GM23248 (cell line): ENCODE results near the gene TRIM14. TPM values are rescaled to one million over a fixed set of nuclear protein-coding genes. Genes with fewer than 3 reads are reported as not detected.

ENCODE experiments used
- DNase-seq: peaks from one replicate; pipeline ENCODE4 v3.0.0-alpha.2; 2015
- H2AFZ ChIP-seq: fragments of 200-600 bp; sonication (generic); 2 replicates; pipeline ENCODE4 v1.6.1; 2016; ENCODE audit warnings: antibody characterized with exemption
- H3F3A ChIP-seq: fragments of 200-600 bp; sonication (generic); 2 replicates; pipeline ENCODE4 v1.6.1; 2016; ENCODE audit warnings: mild to moderate bottlenecking, antibody characterized with exemption, mixed run types; ENCODE audit not compliant: insufficient read depth
- H3K27ac ChIP-seq: fragments of 200-600 bp; sonication (generic); 2 replicates; pipeline ENCODE4 v1.5.1; 2016; ENCODE audit warnings: mild to moderate bottlenecking
- H3K27me3 ChIP-seq: fragments of 200-600 bp; sonication (generic); replicated peaks from 2 replicates; pipeline ENCODE4 v1.6.1; 2016; ENCODE audit warnings: mild to moderate bottlenecking; ENCODE audit not compliant: insufficient read depth
- H3K36me3 ChIP-seq: fragments of 200-600 bp; sonication (generic); 2 replicates; pipeline ENCODE4 v1.6.1; 2016; ENCODE audit warnings: low read depth, mild to moderate bottlenecking
- H3K4me1 ChIP-seq: fragments of 200-600 bp; sonication (generic); 2 replicates; pipeline ENCODE4 v1.6.1; 2016; ENCODE audit warnings: mild to moderate bottlenecking; ENCODE audit not compliant: insufficient read depth
- H3K4me2 ChIP-seq: fragments of 200-600 bp; sonication (generic); one replicate; pipeline ENCODE4 v1.6.1; 2016; ENCODE audit warnings: mild to moderate bottlenecking; ENCODE audit not compliant: unreplicated experiment
- H3K4me3 ChIP-seq: fragments of 200-600 bp; sonication (generic); 2 replicates; pipeline ENCODE4 v1.5.1; 2016; ENCODE audit warnings: mild to moderate bottlenecking
- H3K79me2 ChIP-seq: fragments of 200-600 bp; sonication (generic); 2 replicates; pipeline ENCODE4 v1.6.1; 2016; ENCODE audit warnings: mild to moderate bottlenecking; ENCODE audit not compliant: insufficient read depth
- H3K9ac ChIP-seq: fragments of 200-600 bp; sonication (generic); 2 replicates; pipeline ENCODE4 v1.6.1; 2016; ENCODE audit warnings: mild to moderate bottlenecking
- H3K9me2 ChIP-seq: fragments of 200-600 bp; sonication (generic); 2 replicates; pipeline ENCODE4 v1.6.1; 2016; ENCODE audit warnings: mixed run types, mild to moderate bottlenecking, moderate library complexity; ENCODE audit not compliant: insufficient read depth
- H3K9me3 ChIP-seq: fragments of 200-600 bp; sonication (generic); one replicate; pipeline ENCODE4 v1.6.1; 2017; ENCODE audit warnings: low read depth
- H4K20me1 ChIP-seq: fragments of 200-600 bp; sonication (generic); 2 replicates; pipeline ENCODE4 v1.6.0; 2016; ENCODE audit not compliant: insufficient read depth
- EZH2 ChIP-seq: fragments of 200-600 bp; sonication (generic); IDR thresholded peaks from 2 replicates; pipeline ENCODE4 v1.6.1; 2018; ENCODE audit warnings: antibody characterized with exemption, mild to moderate bottlenecking; ENCODE audit not compliant: insufficient read depth, poor library complexity, severe bottlenecking
- EZH2phosphoT487 ChIP-seq: fragments of 200-600 bp; sonication (generic); IDR thresholded peaks from 2 replicates; pipeline ENCODE4 v1.6.1; 2018; ENCODE audit warnings: antibody characterized with exemption, moderate library complexity, mild to moderate bottlenecking, low read depth; ENCODE audit not compliant: insufficient read depth
- WGBS, 2 experiments: methylation state at CpG; one replicate each; pipeline ENCODE4 v1.1.6; 2015 to 2017; ENCODE audit warnings: low lambda C conversion rate in 2 of 2, low coverage in 1 of 2; ENCODE audit errors: missing lambda C conversion rate in 2 of 2; 5-methylcytosine and 5-hydroxymethylcytosine counted together
- in situ Hi-C: fragments of 300-500 bp; cut with MboI; formaldehyde crosslinking; loops from 2 replicates; pipeline ENCODE4 v1.15.0; 2020
- polyA plus RNA-seq: library from polyadenylated mRNA; unstranded; fragments of >200 nt; fragmentation: Nextera tagmentation; extraction: Ambion mirVana; gene quantifications from 2 replicates; pipeline ENCODE4 v1.2.1, GENCODE V29; 2016
- total RNA-seq: library from RNA; depleted of rRNA; stranded (reverse); fragments of >200 nt; shearing (Covaris generic); gene quantifications from 2 replicates; pipeline ENCODE4 v1.2.3, GENCODE V29; 2014; rRNA removed

Gene TRIM14, protein sequence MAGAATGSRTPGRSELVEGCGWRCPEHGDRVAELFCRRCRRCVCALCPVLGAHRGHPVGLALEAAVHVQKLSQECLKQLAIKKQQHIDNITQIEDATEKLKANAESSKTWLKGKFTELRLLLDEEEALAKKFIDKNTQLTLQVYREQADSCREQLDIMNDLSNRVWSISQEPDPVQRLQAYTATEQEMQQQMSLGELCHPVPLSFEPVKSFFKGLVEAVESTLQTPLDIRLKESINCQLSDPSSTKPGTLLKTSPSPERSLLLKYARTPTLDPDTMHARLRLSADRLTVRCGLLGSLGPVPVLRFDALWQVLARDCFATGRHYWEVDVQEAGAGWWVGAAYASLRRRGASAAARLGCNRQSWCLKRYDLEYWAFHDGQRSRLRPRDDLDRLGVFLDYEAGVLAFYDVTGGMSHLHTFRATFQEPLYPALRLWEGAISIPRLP
- total RNA-seq, result 2.7 and 6.4 TPM in 2 replicates
- 7.8 and 8.0 TPM in 2 replicates for polyA plus RNA-seq

DNA sequence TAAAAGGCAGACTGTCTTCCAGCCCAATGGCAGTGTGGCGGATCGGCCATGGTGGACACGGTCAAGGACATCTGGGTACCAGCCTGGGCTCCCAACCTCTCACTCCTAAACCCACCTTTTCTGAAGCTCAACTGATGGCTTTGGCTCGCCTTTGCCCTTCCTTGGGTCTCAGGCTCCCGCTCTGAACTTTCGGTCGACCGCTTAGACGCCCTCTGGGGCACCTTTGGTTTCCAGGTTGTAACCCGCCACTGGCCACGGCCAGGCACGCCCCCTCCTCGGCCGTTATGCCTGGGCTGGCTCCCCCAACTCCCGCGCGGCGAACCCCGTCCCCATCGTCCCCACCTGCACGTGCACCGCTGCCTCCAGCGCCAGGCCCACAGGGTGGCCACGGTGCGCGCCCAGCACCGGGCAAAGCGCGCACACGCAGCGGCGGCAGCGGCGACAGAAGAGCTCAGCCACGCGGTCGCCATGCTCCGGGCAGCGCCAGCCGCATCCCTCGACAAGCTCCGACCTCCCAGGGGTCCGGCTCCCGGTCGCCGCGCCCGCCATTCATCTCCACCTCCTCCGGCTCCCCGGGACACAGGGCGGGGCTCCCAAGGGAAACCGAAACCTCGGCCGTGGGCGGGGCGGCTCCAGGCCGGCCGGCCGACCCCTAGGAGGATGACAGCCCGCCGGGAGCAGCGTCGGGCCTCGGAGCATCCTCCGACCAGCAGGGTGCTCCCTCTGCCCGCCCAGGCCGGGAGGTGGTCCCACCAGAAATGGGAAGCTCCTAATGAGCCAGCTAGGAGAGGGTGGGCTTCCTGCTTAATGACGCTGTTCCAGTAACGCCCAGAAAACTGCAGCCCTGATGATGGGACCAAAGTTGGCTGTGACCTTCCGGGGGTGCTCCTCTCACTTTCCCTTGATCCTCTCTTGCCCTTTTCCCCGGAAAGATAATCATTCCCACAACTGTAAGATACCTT, at the start of gene TRIM14:
TSS of gene TRIM14 (minus strand) at position 583 of the 962 bp plus-strand sequence. CDS start at position 549, 34 bp downstream.
- no peak within 1 kb of the TSS for H3K27ac ChIP-seq
- peak within 1 kb of the TSS; percentile 63 for H3K9ac ChIP-seq
- peak; percentile 78 for DNase-seq

DNA sequence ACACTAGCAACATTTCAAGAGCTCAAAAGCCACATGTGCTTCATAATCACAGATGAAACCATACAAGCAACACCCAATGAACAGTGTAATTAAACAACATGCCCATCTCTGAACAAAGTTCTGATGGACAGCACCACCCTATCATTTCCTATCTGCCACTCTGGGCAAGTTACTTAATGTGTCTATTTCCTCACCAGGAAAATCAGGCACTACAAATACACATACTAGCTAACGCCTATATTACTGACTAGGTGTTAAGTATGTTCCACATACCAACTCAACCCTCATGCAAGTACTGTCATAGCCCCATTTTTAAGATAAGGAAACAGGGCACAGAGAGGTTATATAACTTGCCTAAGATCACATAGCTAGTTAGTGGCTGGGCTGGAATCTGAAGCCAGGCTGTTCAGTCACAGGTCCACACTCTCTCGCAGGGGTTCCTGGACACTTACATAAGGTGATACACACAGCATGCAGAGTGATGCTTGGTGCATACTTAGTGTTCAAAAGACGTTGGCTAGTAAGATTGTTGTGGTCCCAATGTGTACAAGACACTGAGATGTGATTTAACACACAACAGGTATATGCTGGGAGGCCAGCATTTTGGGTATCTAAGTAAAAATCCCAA, 49.2 kb upstream of the TRIM14 start:
- Histone ChIP-seq H3F3A (no peaks in the 10 kb centered on the region), H3K9ac (no peak overlapping the region), H3K9me3 (no peaks in the 10 kb centered on the region), H3K79me2 (no peaks in the 10 kb centered on the region), H3K27ac (no peak overlapping the region), H4K20me1 (no peaks in the 10 kb centered on the region), H3K27me3 (no peaks in the 10 kb centered on the region), H2AFZ (no peak overlapping the region), H3K4me2 (no peak overlapping the region), H3K9me2 (no peaks in the 10 kb centered on the region), H3K4me1 (0 out of 2 replicates have a peak, but pooled peaks cover 6% of the 10 kb centered on the region), H3K36me3 (no peaks in the 10 kb centered on the region), H3K4me3 (no peak overlapping the region)
- WGBS, 2 experiments, result 80 to 84% methylated on average over 3 of the region's 3 CpGs
- TF ChIP-seq EZH2 (no peak), EZH2phosphoT487 (no peak)
- in situ Hi-C loops, result no loop called here
- no peak for DNase-seq

More for the DNA sequence above, at the start of gene TRIM14:
- WGBS, 2 experiments, result 16 to 18% methylated on average over 60 to 64 of the region's 71 CpGs
- TF ChIP-seq EZH2 (no peak), EZH2phosphoT487 (no peak)
- H3K4me3 ChIP-seq, result peak within 1 kb of the TSS; percentile 73
- in situ Hi-C loops, result no loop called here
- H3F3A ChIP-seq, result no peaks in the 10 kb centered on the region
- H3K27me3 ChIP-seq, result no peaks in the 10 kb centered on the region
- H4K20me1 ChIP-seq, result no peaks in the 10 kb centered on the region
- H3K9me3 ChIP-seq, result no peaks in the 10 kb centered on the region
- H2AFZ ChIP-seq, result peak within 1 kb of the TSS; percentile 96
- peak within 1 kb of the TSS; percentile 74 for H3K4me2 ChIP-seq
- H3K79me2 ChIP-seq, result no peaks in the 10 kb centered on the region
- no peaks in the 10 kb centered on the region for H3K9me2 ChIP-seq
- no peaks in the 10 kb centered on the region for H3K36me3 ChIP-seq
- H3K4me1 ChIP-seq, result no peaks in the 10 kb centered on the region

DNA sequence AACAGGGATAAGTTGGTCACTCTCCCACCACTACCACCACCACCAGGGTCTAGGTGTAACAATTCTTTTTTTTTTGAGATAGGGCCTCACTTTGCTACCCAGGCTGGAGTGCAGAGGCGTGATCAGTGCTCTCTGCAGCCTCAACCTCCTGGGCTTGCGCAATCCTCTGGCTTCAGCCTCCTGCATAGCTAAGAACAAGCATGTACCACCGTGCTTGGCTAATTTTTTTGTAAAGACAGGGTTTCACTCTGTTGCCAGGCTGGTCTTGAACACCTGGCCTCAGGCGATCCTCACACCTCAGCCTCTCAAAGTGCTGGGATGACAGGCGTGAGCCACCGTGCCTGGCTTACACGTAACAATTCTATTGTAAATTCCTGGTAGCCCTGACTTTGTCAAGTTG, 45.9 kb upstream of the TRIM14 start:
- WGBS, 2 experiments, result 74 to 77% methylated on average over 7 of the region's 7 CpGs
- Histone ChIP-seq H3K4me1 (0 out of 2 replicates have a peak, but pooled peaks cover 6% of the 10 kb centered on the region), H3K4me3 (no peak overlapping the region), H3F3A (no peaks in the 10 kb centered on the region), H3K4me2 (no peak overlapping the region), H3K27ac (no peak overlapping the region), H3K36me3 (no peaks in the 10 kb centered on the region), H2AFZ (no peak overlapping the region), H3K27me3 (no peaks in the 10 kb centered on the region), H3K9ac (no peak overlapping the region), H3K79me2 (no peaks in the 10 kb centered on the region), H3K9me2 (no peaks in the 10 kb centered on the region), H3K9me3 (no peaks in the 10 kb centered on the region), H4K20me1 (no peaks in the 10 kb centered on the region)
- TF ChIP-seq EZH2phosphoT487 (no peak), EZH2 (no peak)
- in situ Hi-C loops, result no loop called here
- DNase-seq, result no peak

DNA sequence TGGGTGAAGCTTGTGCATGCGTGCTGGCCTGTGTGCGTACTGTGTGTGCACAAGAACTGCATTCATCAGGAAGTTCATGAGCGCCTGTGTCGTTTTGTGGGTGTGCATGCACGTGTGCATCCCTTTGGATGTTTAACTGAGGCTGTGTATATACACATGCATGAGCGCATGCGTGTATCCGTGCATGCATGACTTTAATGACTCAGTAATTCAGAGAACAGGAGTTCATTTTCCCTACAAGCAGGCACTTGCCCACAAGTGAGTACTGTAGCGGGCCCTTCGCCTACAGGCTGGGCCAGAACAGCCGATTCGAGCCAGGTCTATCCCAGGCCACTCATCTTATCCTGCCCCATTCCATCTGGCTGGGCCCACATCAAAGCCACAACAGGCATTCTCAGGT, 43.6 kb upstream of the TRIM14 start:
- 73 to 82% methylated on average over 12 of the region's 12 CpGs for WGBS, 2 experiments
- Histone ChIP-seq H4K20me1 (no peaks in the 10 kb centered on the region), H3F3A (no peaks in the 10 kb centered on the region), H3K27me3 (no peaks in the 10 kb centered on the region), H2AFZ (no peak overlapping the region), H3K9ac (no peak overlapping the region), H3K79me2 (no peaks in the 10 kb centered on the region), H3K4me1 (no peaks in the 10 kb centered on the region), H3K4me3 (no peak overlapping the region), H3K4me2 (no peak overlapping the region), H3K9me3 (no peaks in the 10 kb centered on the region), H3K9me2 (no peaks in the 10 kb centered on the region), H3K27ac (no peak overlapping the region), H3K36me3 (no peaks in the 10 kb centered on the region)
- no peak for DNase-seq
- in situ Hi-C loops, result no loop called here
- TF ChIP-seq EZH2phosphoT487, result no peak
- TF ChIP-seq EZH2, result no peak
